Activated CD4-positive, alpha-beta T cell treated with anti-CD3 and anti-CD28 coated beads, Interleukin-2, amount 50 U/mL, for 16 hours (primary cell): Measurements from ENCODE around the gene PQBP1.

Experiments used
- DNase-seq: peaks from one replicate; pipeline ENCODE4 v3.0.0-alpha.2; 2020

Gene PQBP1

DNA sequence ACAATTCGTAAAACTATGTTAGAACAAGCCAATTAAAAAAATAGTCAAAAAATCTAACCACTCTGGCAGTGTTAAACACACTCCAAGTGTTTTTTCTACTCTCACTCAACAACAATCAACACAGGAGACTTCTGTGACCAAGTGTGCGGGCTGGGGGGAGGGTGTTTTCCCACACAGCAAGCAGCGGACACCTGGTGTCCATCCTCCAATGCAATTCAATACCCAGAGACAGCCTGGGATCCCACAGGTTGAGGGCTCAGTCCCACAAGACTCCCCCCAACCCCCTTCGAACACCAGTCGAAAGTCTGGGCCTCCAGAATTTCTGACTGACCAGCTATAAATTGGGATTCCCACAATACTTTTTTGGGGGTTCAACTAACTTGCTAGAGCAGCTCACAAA lies 29.4 kb downstream of the PQBP1 start:
- no peak for DNase-seq

DNA sequence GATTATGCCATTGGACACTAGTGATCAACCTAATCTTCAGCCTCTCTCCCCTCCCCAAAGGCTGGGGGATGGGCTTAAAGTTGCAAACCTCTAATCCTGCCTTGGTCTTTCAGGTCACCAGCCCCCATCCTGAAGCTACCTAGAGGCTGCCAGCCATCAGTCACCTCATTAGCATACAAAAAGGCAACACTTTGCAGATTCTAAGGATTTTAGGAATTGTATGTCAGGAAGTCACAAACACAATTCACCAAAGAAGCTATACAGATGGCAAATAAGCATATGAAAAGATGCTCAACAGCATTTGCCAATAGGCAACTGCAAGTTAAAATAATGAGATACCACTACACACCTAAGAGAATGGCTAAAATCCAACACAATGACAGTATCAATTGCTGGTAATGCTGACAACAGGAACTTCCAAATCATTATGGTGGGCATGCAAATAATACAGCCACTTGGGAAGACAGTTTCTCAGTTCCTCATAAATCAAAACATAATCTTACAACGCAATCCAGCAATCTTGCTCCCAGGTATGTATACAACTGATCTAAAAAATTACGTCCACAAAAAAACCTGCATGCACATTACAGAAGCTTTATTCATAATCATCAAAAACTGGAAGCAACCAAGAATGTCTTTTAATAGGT lies 30.1 kb downstream of the PQBP1 start:
- DNase-seq, result no peak

DNA sequence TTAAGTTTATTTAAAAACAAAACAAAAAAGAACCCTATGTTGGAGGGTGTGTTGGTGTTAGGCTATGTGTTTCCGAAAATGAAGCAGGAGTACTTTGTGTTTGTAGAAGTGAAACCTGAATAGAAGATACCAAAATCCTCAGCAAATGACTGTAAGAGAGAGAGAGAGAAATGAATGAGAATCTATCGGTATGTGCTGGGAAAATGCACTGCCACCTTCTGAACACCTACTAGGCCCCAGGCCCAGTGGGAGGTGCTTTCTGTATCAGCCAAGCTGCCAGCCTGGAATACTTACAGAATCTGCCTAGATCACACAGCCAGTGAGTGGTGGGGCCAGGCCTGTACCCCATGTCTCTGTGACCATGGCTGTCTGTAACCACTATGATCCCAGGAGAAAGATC lies 36.0 kb downstream of the PQBP1 start:
- DNase-seq, result peak; percentile 46

DNA sequence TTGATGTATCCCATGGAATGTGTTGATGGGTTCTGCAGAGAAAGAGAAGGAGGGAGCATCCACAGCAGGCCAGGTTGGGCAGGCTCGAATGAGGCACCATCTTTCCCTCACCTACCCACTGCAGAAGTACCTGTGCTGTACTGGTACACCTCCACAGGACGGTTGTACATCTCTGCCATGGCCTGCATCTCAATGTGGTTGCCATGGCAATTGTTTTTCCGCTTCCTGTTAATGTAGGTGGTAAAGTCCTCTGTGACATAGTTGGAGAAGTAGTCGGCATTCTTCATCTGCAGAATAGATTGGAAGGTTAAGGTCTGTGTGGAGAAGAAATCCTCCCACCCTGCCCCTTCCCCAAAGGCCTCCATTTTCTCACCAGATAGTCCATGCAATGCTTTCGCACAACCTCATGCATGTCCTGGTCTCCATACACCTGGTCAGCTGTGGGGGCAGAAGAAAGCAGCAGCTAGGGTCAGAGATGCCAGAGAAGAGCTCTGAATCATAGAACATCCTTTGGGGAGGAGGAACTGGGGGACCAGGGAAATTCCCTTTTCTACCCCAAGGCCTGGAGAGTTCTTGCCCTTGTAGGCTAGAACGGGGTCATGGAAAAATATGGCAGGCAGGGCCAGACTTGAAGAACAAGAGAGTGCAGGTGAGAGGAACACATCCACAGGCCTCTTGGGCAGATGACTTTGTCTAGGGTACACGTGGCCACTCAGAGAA lies 37.0 kb downstream of the PQBP1 start:
- peak; percentile 37 for DNase-seq

DNA sequence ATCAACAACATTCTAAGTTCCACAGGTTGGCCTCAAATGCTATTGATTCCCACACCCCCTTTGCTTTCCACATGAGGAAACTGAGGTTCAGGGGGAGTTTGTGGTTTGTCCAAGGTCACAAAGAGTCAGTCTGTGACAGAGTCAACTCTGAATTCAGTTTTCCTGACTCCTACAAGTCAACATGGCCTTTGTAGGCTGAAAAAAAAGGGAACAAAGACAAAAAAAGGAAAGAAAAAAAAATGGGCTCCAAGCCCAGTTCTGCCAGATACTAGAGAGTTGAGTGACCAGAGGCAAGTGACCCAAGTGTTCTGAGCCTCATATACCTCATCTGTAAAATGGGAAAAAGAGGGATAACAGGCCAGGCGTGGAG lies 37.6 kb downstream of the PQBP1 start:
- DNase-seq, result no peak

DNA sequence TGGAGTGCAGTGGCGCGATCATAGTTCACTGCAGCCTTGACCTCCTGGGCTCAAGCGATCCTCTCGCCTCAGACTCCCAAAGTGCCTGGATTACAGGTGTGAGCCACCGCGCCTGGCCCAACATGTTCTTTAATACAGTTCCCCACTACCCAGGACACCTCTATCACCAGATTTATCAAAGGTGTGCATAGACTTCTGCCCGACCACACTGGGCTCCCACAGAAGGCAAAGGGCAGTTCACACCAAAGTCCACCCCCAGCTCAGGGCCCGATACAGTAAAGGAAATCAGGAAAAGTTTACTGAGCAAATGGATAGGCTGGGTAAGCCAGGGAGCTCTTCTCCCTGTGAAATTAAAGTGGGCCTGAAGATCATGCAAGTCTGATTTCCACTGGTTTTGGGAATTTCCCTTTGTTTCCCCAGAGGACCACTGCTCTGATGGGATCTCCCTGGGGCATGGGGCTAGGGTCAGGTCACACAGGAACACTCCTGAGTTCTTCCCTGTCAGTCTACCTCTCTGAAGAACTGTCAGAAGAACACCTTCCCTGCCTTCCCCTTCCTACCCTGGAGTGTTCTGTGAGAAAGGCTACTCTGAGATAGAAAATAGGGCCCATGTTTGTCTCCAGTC lies 38.8 kb downstream of the PQBP1 start:
- DNase-seq, result peak; percentile 21

DNA sequence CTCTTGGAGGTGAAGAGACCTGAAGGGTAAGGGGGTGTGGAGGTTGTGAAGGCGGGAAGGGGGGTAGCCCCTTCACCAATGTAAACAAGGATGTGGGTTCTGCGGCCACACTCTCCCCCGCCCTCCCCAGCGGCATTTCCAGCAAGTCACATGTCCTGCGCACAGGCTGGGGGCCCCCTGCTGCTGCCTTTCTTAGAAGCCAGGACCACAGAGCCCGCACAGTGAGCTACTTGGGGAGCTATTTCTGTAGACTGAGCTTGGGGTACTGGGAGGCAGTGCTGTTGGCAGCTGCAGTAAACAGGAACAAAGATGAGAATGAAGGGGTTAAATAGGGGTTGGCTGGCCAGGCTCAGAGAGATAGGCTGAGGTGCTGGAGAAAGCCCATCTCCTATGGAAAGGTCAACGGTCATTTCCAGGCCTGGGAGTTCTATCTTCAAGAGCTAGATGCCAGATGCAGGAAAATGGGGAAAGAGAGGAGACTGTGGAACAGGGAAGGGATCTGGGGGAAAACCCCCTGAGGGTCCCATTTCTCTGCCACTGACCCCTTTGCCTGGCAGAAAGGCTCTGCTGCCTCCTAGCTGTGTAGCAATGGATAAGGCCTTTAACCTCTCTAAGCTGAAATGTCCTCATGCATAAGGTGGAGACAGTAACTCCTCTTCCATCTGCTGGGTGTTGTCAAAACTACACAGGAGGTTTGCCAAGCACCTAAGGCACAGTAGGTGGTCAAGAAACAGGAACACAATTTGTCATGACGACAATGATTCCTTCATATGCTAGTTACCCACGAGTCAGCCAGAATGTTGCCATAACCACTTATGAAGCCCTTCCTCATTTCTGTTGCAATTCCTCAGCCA lies 39.6 kb downstream of the PQBP1 start:
- DNase-seq, result peak; percentile 95

DNA sequence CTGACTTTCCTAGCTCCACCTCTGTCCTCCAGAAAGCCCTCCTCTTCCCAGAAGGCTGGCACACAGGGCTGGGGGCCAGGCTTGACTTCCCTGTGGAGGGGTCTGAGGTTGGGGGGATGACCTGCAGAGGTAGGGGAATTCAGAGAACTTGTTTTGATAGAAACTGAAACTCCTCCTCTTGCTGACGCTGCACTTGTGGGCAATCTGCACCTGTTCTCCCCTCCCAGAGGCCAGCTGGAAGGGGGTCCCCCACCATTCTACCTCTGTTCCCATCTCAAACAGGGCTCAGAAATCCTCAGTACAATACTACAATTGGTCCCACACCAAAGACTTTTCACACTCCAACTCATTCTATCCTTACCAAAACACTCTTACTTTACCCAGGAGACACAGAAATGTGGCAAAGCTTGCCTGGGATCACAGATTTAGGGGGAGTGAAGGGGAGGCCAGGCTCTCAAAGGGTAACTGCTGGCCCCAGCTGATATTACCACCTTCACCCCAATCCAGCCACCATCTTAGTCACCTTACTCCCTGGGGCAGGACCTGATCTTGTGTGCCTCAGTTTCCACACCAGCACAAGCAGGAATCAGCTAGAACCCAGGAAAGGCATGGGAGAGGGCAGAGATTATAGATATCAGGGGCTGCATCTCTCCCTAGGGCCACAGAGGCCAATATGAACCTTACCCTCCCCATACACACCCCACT lies 41.1 kb downstream of the PQBP1 start:
- DNase-seq, result peak; percentile 90

DNA sequence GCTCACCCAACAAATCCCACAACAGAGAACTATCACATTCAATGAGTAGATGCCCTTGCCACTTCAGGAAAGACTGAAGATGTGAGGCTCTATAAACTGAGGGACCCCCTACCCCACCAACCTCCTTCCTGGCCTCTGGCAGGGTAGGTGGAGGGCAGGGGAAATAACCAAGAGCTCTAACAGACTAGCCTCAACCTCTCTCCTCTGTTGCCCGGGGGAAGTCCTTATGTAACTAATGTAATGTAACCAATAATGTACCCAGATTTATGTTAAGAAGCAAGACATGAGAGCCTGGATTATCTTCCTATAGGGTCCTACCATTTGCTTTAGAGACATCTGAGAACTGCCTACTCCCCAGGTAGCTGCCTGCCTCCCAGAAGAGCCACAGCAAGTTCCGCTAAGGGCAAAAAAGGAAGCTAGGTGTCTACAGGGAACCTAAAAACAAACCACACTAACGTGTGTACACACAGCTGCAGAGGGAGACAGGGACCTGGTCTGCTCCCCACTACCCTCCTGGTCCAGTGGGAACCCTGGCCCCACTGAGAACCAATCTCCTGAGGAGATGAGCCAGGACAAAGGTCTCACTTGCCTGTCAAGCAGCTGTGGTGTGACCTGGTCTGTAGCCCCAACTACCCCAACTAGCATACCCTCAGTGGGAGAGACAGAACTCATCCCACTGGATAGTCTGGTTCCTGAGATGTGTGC lies 41.9 kb downstream of the PQBP1 start:
- peak; percentile 34 for DNase-seq

DNA sequence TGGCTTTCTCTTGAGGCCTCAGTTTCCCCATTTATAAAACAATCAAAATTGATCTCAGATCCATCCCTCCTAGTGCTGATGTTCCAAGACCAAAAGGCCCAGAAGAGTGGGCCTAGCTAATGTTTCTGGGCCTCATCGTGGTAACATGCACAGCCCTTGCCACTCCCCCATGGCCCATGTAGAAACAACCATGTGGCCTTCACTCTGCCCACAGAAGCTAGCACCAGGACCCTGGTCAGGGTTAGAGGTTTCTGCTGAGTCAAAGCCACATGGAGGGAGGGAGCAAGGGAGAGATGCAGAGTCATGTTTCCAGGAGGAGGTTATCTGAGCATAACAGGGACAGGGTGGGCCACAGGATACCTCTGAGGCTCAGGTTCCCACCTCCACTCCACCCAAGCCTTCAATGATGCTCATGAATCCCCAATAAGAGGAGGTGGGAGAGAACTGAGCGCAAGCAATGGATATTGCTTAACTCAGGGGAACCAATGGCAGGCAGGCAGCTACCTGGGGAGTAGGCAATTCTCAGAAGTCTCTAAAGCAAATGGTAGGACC lies 42.8 kb downstream of the PQBP1 start:
- DNase-seq, result peak; percentile 63

DNA sequence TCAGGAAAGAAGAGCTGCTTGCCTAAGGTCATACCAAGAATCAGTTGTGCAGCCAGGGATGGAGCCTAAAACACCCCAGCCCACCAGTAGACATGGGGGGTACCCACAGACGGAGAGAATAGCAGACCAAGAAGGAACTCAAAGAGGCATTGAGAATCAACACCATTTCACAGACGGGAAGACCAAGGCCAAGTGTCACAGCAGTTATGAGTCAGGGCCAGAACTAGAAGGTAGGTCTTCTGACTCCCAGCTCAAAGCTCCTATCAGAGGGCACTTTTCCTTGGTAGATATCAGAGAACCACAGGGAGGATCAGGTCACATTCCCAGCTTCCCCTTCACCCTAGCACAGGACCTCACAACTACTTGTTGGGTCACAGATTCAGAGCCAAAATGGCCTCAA lies 45.2 kb downstream of the PQBP1 start:
- DNase-seq, result peak; percentile 45

DNA sequence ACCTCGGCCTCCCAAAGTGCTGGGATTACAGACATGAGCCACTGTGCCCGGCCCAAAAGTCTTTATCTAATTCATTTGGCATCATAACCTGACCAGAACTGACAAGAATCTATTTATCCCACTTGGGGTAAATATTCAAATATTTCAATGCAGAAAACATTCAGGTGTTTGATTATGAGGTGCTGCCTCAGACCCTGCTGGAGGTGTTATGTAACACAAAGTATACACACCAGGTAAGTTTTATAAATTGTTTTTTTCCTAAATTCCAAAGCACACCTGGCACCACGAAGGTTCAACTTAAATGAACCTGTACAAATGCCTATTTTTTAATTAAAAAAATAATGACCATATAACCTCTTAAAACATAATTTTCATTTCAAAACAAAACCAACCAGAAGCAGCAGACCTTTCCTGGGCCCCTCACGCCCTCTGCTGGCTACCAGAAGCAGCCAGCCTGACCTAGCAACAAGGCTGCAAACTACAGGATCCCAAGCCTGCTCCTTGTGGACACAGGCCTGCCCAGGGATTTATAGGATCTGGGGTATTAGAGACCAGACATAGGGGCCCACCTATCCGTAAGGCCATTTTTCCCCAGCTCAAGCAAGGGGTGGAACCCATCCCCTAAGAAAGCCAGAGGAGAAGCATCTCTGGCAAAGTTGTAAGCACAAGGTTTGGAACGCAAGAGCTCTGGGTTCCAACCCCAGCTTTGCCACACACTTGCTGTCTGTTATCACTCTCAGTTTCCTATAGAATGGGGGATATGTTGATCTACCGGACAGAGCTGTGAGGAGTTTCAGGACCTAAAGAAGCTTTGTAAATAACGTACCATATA lies 48.0 kb downstream of the PQBP1 start:
- peak; percentile 60 for DNase-seq

DNA sequence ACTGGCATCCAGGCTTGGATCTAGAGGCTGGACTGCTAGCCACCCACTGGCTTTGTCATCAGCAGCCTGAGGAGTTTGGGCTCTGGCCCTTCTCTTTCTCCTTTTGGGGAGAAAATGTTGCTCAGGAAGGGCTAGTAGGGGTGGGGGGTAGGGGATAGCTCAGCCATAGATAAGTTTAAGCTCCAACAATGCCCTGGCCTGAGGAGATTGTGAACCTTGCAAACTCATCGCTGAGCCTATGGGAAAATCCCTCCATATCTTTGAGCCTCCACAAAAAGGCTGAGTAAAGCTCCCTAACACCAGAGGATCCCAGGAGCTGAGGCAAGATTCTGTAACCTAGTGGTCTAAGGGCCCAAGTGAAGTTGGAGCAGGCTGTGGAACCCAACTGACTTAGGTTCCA lies 50.9 kb downstream of the PQBP1 start:
- no peak for DNase-seq
